ENCODE results near the gene SPOCK1.

GRCh38 chr5:136979131-136979530 lies 520.0 kb downstream of the SPOCK1 start:
- no peak for TF ChIP-seq TP53 (CRISPR knock-in tag; IDR thresholded peaks at IDR 0.05)
- no peak for TF ChIP-seq CTCF (IDR thresholded peaks at IDR 0.05)
- TF ChIP-seq SMC3 (IDR thresholded peaks at IDR 0.05) = no peak
- no peak for TF ChIP-seq FOSL2 (IDR thresholded peaks at IDR 0.05)
- no peak for TF ChIP-seq FOSL2 (CRISPR knock-in tag; IDR thresholded peaks at IDR 0.05)
